NCI-H146 treated with DMSO at 0.1 percent for 48 hours (cell line): Measurements from ENCODE around the gene CSTB.
A peak's percentile ranks its signal among the peaks of the same experiment; 100 is the strongest.

Source experiments
- DNase-seq: peaks from one replicate; lab custom pipeline; 2025; ENCODE audit not compliant: unreplicated experiment; lab: John Stamatoyannopoulos, UW

The CSTB gene

GRCh38 chr21:43793243-43793642, 17.1 kb upstream of the CSTB start:
- DNase-seq, result no peak

GRCh38 chr21:43792406-43792805, 16.3 kb upstream of the CSTB start:
- no peak for DNase-seq

GRCh38 chr21:43790010-43790524, 14.0 kb upstream of the CSTB start:
- peak; percentile 8 for DNase-seq

GRCh38 chr21:43789276-43790009, 13.3 kb upstream of the CSTB start, which contains the start of gene RRP1:
RRP1 (plus strand) TSS chr21:43789577; CDS start chr21:43789630, 53 bp downstream.
- DNase-seq, result peak; percentile 35

- no peak for DNase-seq
These were observed 10.8 kb upstream of the CSTB start for GRCh38 chr21:43786807-43787440.

GRCh38 chr21:43786300-43786806, 10.2 kb upstream of the CSTB start:
- no peak for DNase-seq

- no peak for DNase-seq
These were observed 9.0 kb upstream of the CSTB start for GRCh38 chr21:43785134-43785533.

- DNase-seq, result no peak
These were observed 7.1 kb upstream of the CSTB start for GRCh38 chr21:43783098-43783700.

GRCh38 chr21:43782431-43783097, 6.5 kb upstream of the CSTB start:
- no peak for DNase-seq

- no peak for DNase-seq
These were observed 5.7 kb upstream of the CSTB start for GRCh38 chr21:43781846-43782245.

- DNase-seq, result peak; percentile 13
These were observed 3.6 kb upstream of the CSTB start for GRCh38 chr21:43779660-43780059.

GRCh38 chr21:43778469-43779335, 2.6 kb upstream of the CSTB start:
- DNase-seq, result no peak

GRCh38 chr21:43777953-43778352, 1.8 kb upstream of the CSTB start:
- no peak for DNase-seq

- no peak for DNase-seq
These were observed 918 bp downstream of the CSTB start for GRCh38 chr21:43775190-43775589.

- no peak for DNase-seq
These were observed 1.9 kb downstream of the CSTB start for GRCh38 chr21:43774163-43774562.

GRCh38 chr21:43772425-43772821, 3.7 kb downstream of the CSTB start:
- DNase-seq, result no peak

GRCh38 chr21:43771698-43772424, 4.2 kb downstream of the CSTB start:
- DNase-seq, result no peak

- no peak for DNase-seq
These were observed 4.9 kb downstream of the CSTB start for GRCh38 chr21:43771199-43771675.

GRCh38 chr21:43770066-43770655, 5.9 kb downstream of the CSTB start:
- no peak for DNase-seq
